ENCODE results near the gene DACH1. TPM values are rescaled to one million over a fixed set of nuclear protein-coding genes. Genes with fewer than 3 reads are reported as not detected.

Gene DACH1
- total RNA-seq, 1 experiment from 2014 or later: 0.11 TPM

- no peaks in the 10 kb centered on the region for H3K4me1 ChIP-seq (ENCODE audit: insufficient read depth, low read length, poor library complexity, severe bottlenecking)
- BruUV-seq (replicated peaks): no TSS peak
- intact Hi-C loops (cut with micrococcal nuclease; ENCODE audit: unreplicated experiment): no loop called here
- ChIA-PET CTCF (no interaction called here), POLR2A (ENCODE audit: low non-redundant PET) (no interaction called here)
- no peak overlapping the region for H3K4me3 ChIP-seq (ENCODE audit: low read depth, low read length, poor library complexity, severe bottlenecking)
- H3K27me3 ChIP-seq (replicated peaks; ENCODE audit: insufficient read depth, low read depth, low read length, poor library complexity): no peaks in the 10 kb centered on the region
- no peak overlapping the region for H3K27ac ChIP-seq (ENCODE audit: low read depth, low read length, poor library complexity, severe bottlenecking)
- no peaks in the 10 kb centered on the region for H3K9me3 ChIP-seq (ENCODE audit: low read depth, low read length, poor library complexity, severe bottlenecking)
- TF ChIP-seq EZH2 (IDR thresholded peaks at IDR 0.05; ENCODE audit: borderline replicate concordance, low read depth, low read length, poor library complexity, severe bottlenecking): no peak
- TF ChIP-seq CTCF (conservative IDR thresholded peaks at IDR 0.05; ENCODE audit: low read depth, low read length): no peak
- no peaks in the 10 kb centered on the region for H3K36me3 ChIP-seq (ENCODE audit: insufficient read depth, low read length, poor library complexity, severe bottlenecking)
- no peak for DNase-seq (ENCODE audit: low spot score)
Measured at GRCh38 chr13:71515744-71516038, 351.3 kb downstream of the DACH1 start.

- intact Hi-C loops (cut with micrococcal nuclease; ENCODE audit: unreplicated experiment): no loop called here
- ChIA-PET POLR2A (ENCODE audit: low non-redundant PET) (no interaction called here), CTCF (no interaction called here)
- Histone ChIP-seq H3K4me3 (ENCODE audit: low read depth, low read length, poor library complexity, severe bottlenecking) (no peak overlapping the region), H3K9me3 (ENCODE audit: low read depth, low read length, poor library complexity, severe bottlenecking) (no peaks in the 10 kb centered on the region), H3K36me3 (ENCODE audit: insufficient read depth, low read length, poor library complexity, severe bottlenecking) (no peaks in the 10 kb centered on the region), H3K4me1 (ENCODE audit: insufficient read depth, low read length, poor library complexity, severe bottlenecking) (no peaks in the 10 kb centered on the region), H3K27me3 (replicated peaks; ENCODE audit: insufficient read depth, low read depth, low read length, poor library complexity) (no peaks in the 10 kb centered on the region), H3K27ac (ENCODE audit: low read depth, low read length, poor library complexity, severe bottlenecking) (no peak overlapping the region)
- no peak for TF ChIP-seq EZH2 (IDR thresholded peaks at IDR 0.05; ENCODE audit: borderline replicate concordance, low read depth, low read length, poor library complexity, severe bottlenecking)
- TF ChIP-seq CTCF (conservative IDR thresholded peaks at IDR 0.05; ENCODE audit: low read depth, low read length): no peak
- no TSS peak for BruUV-seq (replicated peaks)
- DNase-seq (ENCODE audit: low spot score): no peak
Measured at GRCh38 chr13:71514900-71515743, 351.9 kb downstream of the DACH1 start.

DNA sequence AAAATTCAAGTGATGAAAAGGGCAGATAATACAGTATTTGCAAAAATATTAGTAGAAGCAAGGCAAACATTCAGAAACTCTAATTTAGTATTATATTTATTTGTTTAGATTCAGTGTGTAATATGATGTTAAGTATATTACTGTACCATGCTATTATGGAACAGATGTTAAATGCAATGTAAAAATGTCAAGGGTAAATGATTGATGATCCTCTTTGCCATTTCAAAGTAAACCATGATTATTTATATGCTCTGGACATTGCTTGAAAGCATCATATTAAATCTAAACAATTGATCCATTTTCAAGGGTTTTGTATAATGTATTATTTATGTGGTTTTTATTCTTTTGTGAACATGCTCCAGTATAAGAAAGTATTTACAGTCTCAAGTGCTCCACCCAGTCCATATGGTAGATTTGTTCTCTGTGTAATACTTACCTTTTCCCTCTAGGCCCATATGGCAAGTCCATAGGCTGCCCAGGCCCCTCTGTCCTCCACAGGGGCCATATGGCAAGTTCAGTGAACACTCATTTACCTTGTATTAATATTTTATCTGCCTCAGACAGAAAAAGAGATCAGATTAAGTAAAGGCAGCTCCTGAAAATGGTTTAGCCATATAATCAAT lies 353.5 kb downstream of the DACH1 start:
- Histone ChIP-seq H3K4me1 (ENCODE audit: insufficient read depth, low read length, poor library complexity, severe bottlenecking) (no peaks in the 10 kb centered on the region), H3K27me3 (replicated peaks; ENCODE audit: insufficient read depth, low read depth, low read length, poor library complexity) (no peaks in the 10 kb centered on the region), H3K36me3 (ENCODE audit: insufficient read depth, low read length, poor library complexity, severe bottlenecking) (no peaks in the 10 kb centered on the region), H3K9me3 (ENCODE audit: low read depth, low read length, poor library complexity, severe bottlenecking) (no peaks in the 10 kb centered on the region), H3K4me3 (ENCODE audit: low read depth, low read length, poor library complexity, severe bottlenecking) (no peak overlapping the region), H3K27ac (ENCODE audit: low read depth, low read length, poor library complexity, severe bottlenecking) (no peak overlapping the region)
- intact Hi-C loops (cut with micrococcal nuclease; ENCODE audit: unreplicated experiment): no loop called here
- no peak for DNase-seq (ENCODE audit: low spot score)
- TF ChIP-seq EZH2 (IDR thresholded peaks at IDR 0.05; ENCODE audit: borderline replicate concordance, low read depth, low read length, poor library complexity, severe bottlenecking): no peak
- no peak for TF ChIP-seq CTCF (conservative IDR thresholded peaks at IDR 0.05; ENCODE audit: low read depth, low read length)
- ChIA-PET POLR2A (ENCODE audit: low non-redundant PET) (no interaction called here), CTCF (no interaction called here)
- no TSS peak for BruUV-seq (replicated peaks)
